NB4 (cell line): Measurements from ENCODE around the gene TSPAN18.

Source experiments
- DNase-seq: peaks from one replicate; pipeline ENCODE4 v3.0.0; 2010; ENCODE audit warnings: low read depth
- H3K4me3 ChIP-seq: one replicate; pipeline ENCODE4 v1.5.1; 2011; ENCODE audit warnings: mild to moderate bottlenecking, low read depth, low read length, moderate library complexity
- MAX ChIP-seq: IDR thresholded peaks from 2 replicates; pipeline ENCODE4 v1.6.1; 2011; ENCODE audit warnings: low read depth, low read length
- MYC ChIP-seq: IDR thresholded peaks from 2 replicates; pipeline ENCODE4 v1.6.1; 2011; ENCODE audit warnings: low read depth, low read length
- POLR2A ChIP-seq: IDR thresholded peaks from 2 replicates; pipeline ENCODE4 v1.6.1; 2011; ENCODE audit warnings: mild to moderate bottlenecking; ENCODE audit not compliant: insufficient read length; ENCODE audit errors: extremely low read depth
- TF ChIP-seq, protein P1 (sequence below): IDR thresholded peaks from one replicate; pipeline ENCODE4 v1.5.1; 2012; ENCODE audit warnings: low read depth, low read length

Gene TSPAN18

GRCh38 chr11:44852159-44852747 lies 125.5 kb downstream of the TSPAN18 start:
- H3K4me3 ChIP-seq, result no peak overlapping the region
- TF ChIP-seq MAX (no peak), POLR2A (no peak), MYC (no peak)
- TF ChIP-seq, protein P1, sequence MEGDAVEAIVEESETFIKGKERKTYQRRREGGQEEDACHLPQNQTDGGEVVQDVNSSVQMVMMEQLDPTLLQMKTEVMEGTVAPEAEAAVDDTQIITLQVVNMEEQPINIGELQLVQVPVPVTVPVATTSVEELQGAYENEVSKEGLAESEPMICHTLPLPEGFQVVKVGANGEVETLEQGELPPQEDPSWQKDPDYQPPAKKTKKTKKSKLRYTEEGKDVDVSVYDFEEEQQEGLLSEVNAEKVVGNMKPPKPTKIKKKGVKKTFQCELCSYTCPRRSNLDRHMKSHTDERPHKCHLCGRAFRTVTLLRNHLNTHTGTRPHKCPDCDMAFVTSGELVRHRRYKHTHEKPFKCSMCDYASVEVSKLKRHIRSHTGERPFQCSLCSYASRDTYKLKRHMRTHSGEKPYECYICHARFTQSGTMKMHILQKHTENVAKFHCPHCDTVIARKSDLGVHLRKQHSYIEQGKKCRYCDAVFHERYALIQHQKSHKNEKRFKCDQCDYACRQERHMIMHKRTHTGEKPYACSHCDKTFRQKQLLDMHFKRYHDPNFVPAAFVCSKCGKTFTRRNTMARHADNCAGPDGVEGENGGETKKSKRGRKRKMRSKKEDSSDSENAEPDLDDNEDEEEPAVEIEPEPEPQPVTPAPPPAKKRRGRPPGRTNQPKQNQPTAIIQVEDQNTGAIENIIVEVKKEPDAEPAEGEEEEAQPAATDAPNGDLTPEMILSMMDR, result no peak
- DNase-seq, result no peak

DNA sequence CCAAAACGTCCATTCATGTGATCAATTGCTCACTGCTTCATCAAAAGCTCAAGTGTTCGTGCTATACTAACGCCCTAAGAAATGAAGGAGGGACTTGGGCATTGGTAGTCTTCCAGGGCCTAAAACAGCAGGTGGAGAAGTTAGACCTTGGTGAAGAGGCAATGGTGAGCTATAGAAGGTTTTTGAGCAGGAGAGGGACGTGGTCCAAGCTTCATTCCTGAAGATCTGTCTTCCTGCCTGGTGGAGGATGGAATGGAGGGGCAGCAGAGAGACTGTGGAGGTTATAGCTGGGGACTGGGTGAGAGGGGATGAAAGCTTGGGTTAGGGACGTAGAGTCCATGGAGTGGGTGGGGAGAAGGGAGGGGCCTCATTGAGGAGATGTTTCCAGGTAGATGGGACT lies 126.2 kb downstream of the TSPAN18 start:
- TF ChIP-seq, protein P1, result no peak
- TF ChIP-seq POLR2A, result no peak
- TF ChIP-seq MAX, result no peak
- TF ChIP-seq MYC, result no peak
- no peak overlapping the region for H3K4me3 ChIP-seq
- no peak for DNase-seq

GRCh38 chr11:44853666-44854065 lies 126.9 kb downstream of the TSPAN18 start:
- DNase-seq, result no peak
- no peak overlapping the region for H3K4me3 ChIP-seq
- TF ChIP-seq MAX (no peak), MYC (no peak), POLR2A (no peak)
- TF ChIP-seq, protein P1, result no peak

DNA sequence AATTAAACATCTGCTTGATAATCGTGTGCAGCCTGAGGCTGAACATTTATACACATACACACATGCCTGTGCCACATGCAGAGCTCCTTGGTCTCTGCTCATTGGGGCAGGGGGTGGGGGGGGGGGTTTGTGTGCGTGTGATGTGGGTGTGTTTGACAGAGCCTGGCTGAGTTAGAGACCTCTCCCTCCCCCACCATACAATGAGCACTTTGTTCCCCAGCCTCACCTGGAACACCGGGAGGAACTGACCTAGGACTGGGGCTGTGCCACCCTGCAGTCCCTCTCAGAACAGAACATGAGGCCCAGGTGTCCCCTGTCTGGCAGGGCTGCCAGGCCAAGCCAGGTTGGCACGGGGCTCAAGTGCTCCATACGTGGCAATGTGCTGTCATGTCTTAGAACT lies 127.3 kb downstream of the TSPAN18 start:
- no peak for TF ChIP-seq MYC
- TF ChIP-seq, protein P1, result no peak
- no peak for TF ChIP-seq MAX
- TF ChIP-seq POLR2A, result no peak
- H3K4me3 ChIP-seq, result no peak overlapping the region
- no peak for DNase-seq

GRCh38 chr11:44854741-44855492 lies 128.2 kb downstream of the TSPAN18 start:
- no peak for TF ChIP-seq POLR2A
- no peak for DNase-seq
- H3K4me3 ChIP-seq, result no peak overlapping the region

GRCh38 chr11:44855493-44855849 lies 128.7 kb downstream of the TSPAN18 start:
- no peak overlapping the region for H3K4me3 ChIP-seq
- no peak for DNase-seq
- no peak for TF ChIP-seq POLR2A
- TF ChIP-seq, protein P1, result no peak
- no peak for TF ChIP-seq MAX
- no peak for TF ChIP-seq MYC
